Upper lobe of left lung (tissue), 6 donors: ENCODE results near the gene RXFP2. TPM values are rescaled to one million over a fixed set of nuclear protein-coding genes. Genes with fewer than 3 reads are reported as not detected.

Experiments
- ATAC-seq, 2 donors: fragments of 200-7000 bp; cut with Tn5 transposase; one replicate each; pipeline ENCODE4 v1.9.1; 2022; ENCODE audit warnings: mild to moderate bottlenecking in 2 of 2, moderate library complexity in 2 of 2; ENCODE audit not compliant: low FRiP score in 2 of 2
- DNase-seq, 2 donors: peaks; one replicate each; pipeline ENCODE4 v3.0.0-alpha.2; 2019 to 2020
- H3K27ac ChIP-seq, 4 donors: fragments of 200-600 bp; sonication (generic); one replicate each; pipeline ENCODE4 v1.5.1; 2016 to 2019
- H3K27me3 ChIP-seq, 4 donors: fragments of 200-600 bp; sonication (generic); one replicate each; pipeline ENCODE4 v1.5.1; 2017 to 2019
- H3K36me3 ChIP-seq, 4 donors: fragments of 200-600 bp; sonication (generic); one replicate each; pipeline ENCODE4 v1.5.1; 2016 to 2019
- H3K4me1 ChIP-seq, 4 donors: fragments of 200-600 bp; sonication (generic); one replicate each; pipeline ENCODE4 v1.5.1; 2018 to 2019
- H3K4me3 ChIP-seq, 4 donors: fragments of 200-600 bp; sonication (generic); one replicate each; pipeline ENCODE4 v1.5.1; 2017 to 2019; ENCODE audit warnings: mild to moderate bottlenecking in 2 of 4, moderate library complexity in 1 of 4
- H3K9me3 ChIP-seq, 4 donors: fragments of 200-600 bp; sonication (generic); one replicate each; pipeline ENCODE4 v1.5.1; 2018 to 2019
- EP300 ChIP-seq, 4 donors: sonication (generic); formaldehyde crosslinking; IDR thresholded peaks; one replicate each; pipeline ENCODE4 v1.5.1; 2017; ENCODE audit warnings: antibody characterized with exemption in 4 of 4, control low read depth in 2 of 4
- POLR2A ChIP-seq, 4 donors: fragments of 450-650 bp; IDR thresholded peaks; one replicate each; pipeline ENCODE4 v1.5.1; 2016 to 2017; ENCODE audit warnings: antibody characterized with exemption in 4 of 4, mild to moderate bottlenecking in 2 of 4
- POLR2AphosphoS5 ChIP-seq, 2 donors: sonication (generic); formaldehyde crosslinking; IDR thresholded peaks; one replicate each; pipeline ENCODE4 v1.5.1; 2017; ENCODE audit warnings: antibody characterized with exemption in 2 of 2
- WGBS, 2 donors: methylation state at CpG; one replicate each; pipeline ENCODE4 v1.1.5; 2017 to 2018; 5-methylcytosine and 5-hydroxymethylcytosine counted together
- total RNA-seq, 6 donors: library from RNA; depleted of rRNA in 4 of 6; stranded (reverse); fragments of >200 nt in 4 of 6; gene quantifications; one replicate each; pipeline versions ENCODE4 v1.1.0 to v1.2.1, GENCODE V29; 2016 to 2021
- TF ChIP-seq, protein P1 (sequence below), 6 experiments: fragments of 450-650 bp in 4 of 6; fragments of 200-600 bp in 2 of 6; sonication (generic) in 2 of 6; IDR thresholded peaks; one replicate each; pipeline ENCODE4 v1.5.1; 2016 to 2019; ENCODE audit warnings: antibody characterized with exemption in 6 of 6
- donor health status: DM: no; HTN: no; CAD: no; lungs with moderate emphysema.
- donor health status: DM: no; HTN: yes; CAD: no; lungs with severe emphysema.

RXFP2 gene
- total RNA-seq, 6 donors from 2014 or later: not detected

DNA sequence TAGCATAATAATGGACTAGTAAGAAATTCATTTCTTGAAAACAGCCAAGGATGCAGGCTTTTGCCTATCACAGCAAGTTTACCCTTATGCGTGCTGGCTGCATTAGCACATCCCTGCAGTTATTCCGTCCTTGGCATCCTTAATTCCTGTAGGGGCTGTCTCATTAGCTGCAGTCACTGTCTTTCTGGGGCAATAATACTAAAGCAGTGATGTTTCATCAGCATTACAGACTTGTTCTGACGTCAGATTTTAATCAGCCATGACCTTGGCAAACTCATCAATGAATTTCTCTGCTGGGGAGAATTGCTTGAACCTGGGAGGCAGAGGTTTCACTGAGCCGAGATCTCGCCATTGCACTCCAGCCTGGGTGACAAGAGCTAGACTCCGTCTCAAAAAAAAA is 103.7 kb downstream of the RXFP2 start:
- H3K4me1 ChIP-seq: peaks cover 5 to 24% (median 6%) of the 10 kb centered on the region in 4 donors
- no peaks in the 10 kb centered on the region for H3K36me3 ChIP-seq
- no peak for ATAC-seq
- H3K27me3 ChIP-seq: no peaks in the 10 kb centered on the region
- H3K27ac ChIP-seq: no peak overlapping the region
- no peaks in the 10 kb centered on the region for H3K9me3 ChIP-seq
- no peak for DNase-seq
- WGBS, 2 donors: 84 to 86% methylated on average over 6 of the region's 6 CpGs
- no peak for TF ChIP-seq EP300 (IDR thresholded peaks at IDR 0.05)
- TF ChIP-seq POLR2AphosphoS5 (IDR thresholded peaks at IDR 0.05): no peak
- no peak for TF ChIP-seq POLR2A (IDR thresholded peaks at IDR 0.05)
- TF ChIP-seq, protein P1, sequence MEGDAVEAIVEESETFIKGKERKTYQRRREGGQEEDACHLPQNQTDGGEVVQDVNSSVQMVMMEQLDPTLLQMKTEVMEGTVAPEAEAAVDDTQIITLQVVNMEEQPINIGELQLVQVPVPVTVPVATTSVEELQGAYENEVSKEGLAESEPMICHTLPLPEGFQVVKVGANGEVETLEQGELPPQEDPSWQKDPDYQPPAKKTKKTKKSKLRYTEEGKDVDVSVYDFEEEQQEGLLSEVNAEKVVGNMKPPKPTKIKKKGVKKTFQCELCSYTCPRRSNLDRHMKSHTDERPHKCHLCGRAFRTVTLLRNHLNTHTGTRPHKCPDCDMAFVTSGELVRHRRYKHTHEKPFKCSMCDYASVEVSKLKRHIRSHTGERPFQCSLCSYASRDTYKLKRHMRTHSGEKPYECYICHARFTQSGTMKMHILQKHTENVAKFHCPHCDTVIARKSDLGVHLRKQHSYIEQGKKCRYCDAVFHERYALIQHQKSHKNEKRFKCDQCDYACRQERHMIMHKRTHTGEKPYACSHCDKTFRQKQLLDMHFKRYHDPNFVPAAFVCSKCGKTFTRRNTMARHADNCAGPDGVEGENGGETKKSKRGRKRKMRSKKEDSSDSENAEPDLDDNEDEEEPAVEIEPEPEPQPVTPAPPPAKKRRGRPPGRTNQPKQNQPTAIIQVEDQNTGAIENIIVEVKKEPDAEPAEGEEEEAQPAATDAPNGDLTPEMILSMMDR (IDR thresholded peaks at IDR 0.05): no peak
- no peak overlapping the region for H3K4me3 ChIP-seq

DNA sequence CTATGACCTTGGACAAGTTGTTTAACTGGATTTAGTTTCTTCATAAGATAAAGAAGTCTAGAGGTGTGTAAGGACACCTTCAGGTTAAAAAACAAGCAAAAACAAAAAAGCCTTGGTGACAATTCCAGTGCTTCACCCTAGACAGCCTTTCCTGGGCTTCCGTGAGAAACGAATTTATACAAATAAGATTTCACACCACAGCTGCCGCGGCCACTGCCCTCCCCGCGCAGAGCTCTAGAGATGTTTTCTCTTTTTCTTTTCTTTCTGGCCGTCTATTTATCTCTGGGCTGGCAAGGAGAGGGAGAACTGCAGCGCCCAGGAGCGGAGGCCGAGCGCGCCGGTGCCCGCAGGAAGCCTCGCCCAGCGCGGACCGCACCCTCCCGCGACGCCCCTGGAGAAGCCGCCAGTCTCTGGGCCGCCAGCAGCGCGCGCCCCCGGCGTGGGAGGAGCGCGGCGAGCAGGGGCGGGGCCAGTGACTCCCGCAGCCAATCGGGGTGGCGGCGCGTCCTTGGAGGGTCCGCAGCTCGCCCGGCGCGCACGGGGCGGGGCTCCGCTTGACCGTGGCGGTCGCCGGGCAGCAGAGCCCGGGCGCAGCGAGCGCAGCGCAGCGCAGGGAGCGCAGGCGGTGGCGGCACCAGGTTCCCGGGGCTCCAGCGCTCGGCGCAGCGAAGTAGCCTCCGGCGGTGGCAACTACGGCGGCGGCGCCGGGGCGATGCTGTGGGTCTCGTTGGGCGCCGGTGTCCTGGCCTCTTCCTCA is 107.0 kb downstream of the RXFP2 start:
- Histone ChIP-seq H3K4me1 (peaks cover 5 to 24% (median 6%) of the 10 kb centered on the region in 4 donors), H3K36me3 (no peaks in the 10 kb centered on the region), H3K9me3 (no peaks in the 10 kb centered on the region), H3K27me3 (no peaks in the 10 kb centered on the region), H3K27ac (peak overlapping the region; percentile 61 to 84 (median 79)), H3K4me3 (peak overlapping the region; percentile 49 to 82 (median 70))
- TF ChIP-seq POLR2A (IDR thresholded peaks at IDR 0.05) (peak in 2 of 4 donors; percentile 20 to 71), EP300 (IDR thresholded peaks at IDR 0.05) (no peak)
- TF ChIP-seq, protein P1 (IDR thresholded peaks at IDR 0.05): no peak
- peak; percentile 94 to 98 for DNase-seq
- ATAC-seq: peak; percentile 96 to 100
- WGBS, 2 donors: 0% methylated on average over 8 to 17 of the region's 74 CpGs

DNA sequence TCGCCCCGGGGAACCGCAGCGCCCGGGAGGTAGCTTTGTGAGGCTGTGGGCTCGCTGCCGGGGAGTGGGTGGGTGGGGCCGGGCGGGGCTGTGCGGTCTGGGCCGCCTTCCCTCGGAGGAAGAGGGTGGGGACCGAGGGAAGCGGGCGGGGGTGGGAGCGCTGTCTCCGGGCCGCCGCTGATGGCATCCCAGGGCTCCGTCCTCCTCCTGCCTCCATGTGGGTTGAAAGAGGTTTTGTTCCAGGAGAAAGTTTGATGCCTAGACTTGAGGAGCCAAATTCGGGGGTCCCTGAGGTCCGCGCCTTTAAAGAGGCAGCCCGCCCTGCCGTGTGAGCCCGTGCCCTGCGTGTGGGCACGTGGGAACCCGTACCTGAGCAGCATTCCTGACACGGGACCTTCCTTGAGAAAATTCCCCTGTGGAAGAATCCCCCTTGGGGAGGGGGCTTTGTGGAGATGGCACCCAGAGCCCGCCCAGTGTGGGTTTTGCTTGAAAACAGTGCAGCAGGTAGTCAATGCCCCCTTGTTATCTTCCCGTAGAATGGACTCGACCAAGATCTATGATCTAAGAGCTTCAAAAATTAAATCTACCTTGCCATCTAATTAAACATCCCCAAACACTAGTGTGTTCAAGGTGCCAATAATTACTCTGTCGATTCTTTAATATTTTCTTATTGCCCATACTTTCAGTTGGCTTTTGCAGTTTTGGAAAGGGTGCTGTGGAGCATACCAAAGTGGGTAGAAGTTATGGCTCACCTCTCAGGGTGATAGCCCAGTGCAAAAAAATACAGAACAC is 107.8 kb downstream of the RXFP2 start:
- TF ChIP-seq EP300 (IDR thresholded peaks at IDR 0.05) (no peak), POLR2A (IDR thresholded peaks at IDR 0.05) (no peak)
- Histone ChIP-seq H3K36me3 (no peaks in the 10 kb centered on the region), H3K27ac (peak overlapping the region; percentile 61 to 84 (median 79)), H3K9me3 (no peaks in the 10 kb centered on the region), H3K27me3 (no peaks in the 10 kb centered on the region), H3K4me1 (peaks cover 5 to 24% (median 6%) of the 10 kb centered on the region in 4 donors), H3K4me3 (peak overlapping the region; percentile 49 to 82 (median 70))
- peak in 1 of 2 donors; percentile 25 for DNase-seq
- 10 to 15% methylated on average over 13 to 28 of the region's 34 CpGs for WGBS, 2 donors
- peak; percentile 7 to 69 for ATAC-seq

DNA sequence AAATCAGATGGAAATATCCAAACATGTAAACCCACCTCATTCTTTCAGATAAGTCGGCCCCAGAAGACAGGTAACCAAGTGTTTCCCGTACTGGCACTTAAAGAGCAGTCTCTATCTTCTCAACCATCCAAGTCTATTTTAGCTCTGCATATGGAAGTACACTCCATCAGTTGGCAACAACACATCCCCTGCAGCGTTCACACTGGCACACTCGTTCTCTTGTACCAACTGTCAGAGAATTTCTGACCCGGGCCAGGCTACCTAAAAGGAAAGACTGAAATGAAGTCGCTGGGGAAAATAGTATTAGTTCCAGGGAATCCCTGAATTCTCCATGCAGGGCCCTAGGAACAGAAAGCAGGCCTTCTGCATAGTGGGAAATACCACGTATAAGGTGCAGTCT is 109.3 kb downstream of the RXFP2 start:
- WGBS, 2 donors: 83 to 93% methylated on average over 7 of the region's 7 CpGs
- H3K4me1 ChIP-seq: peaks cover 5 to 24% (median 6%) of the 10 kb centered on the region in 4 donors
- TF ChIP-seq EP300 (IDR thresholded peaks at IDR 0.05): no peak
- TF ChIP-seq, protein P1 (IDR thresholded peaks at IDR 0.05): no peak

DNA sequence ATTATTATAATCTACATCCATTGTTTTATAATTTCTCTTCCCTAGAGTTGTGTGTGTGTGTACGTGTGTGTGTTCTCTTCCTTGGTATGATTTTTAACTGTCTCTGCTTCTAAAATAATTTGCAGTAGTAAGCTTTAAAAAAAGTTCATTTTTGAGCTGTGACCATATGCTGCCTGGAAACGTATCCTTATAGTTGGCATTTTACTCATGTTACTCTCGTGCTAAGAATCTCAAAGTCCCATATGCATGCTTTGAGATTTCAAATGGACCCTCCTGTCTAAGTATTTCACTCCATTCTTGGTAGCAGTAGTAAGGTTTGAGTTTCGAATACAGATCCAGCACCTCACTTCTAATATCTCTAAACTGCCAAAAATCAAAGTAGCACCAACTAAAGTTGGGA is 109.9 kb downstream of the RXFP2 start:
- 84 to 94% methylated on average over 4 of the region's 4 CpGs for WGBS, 2 donors
- Histone ChIP-seq H3K4me3 (no peak overlapping the region), H3K4me1 (peaks cover 5 to 24% (median 6%) of the 10 kb centered on the region in 4 donors), H3K27me3 (no peaks in the 10 kb centered on the region), H3K36me3 (no peaks in the 10 kb centered on the region), H3K9me3 (no peaks in the 10 kb centered on the region), H3K27ac (no peak overlapping the region)
- no peak for TF ChIP-seq POLR2A (IDR thresholded peaks at IDR 0.05)
- DNase-seq (no peak), ATAC-seq (no peak)

More for the DNA sequence above, 109.3 kb downstream of the RXFP2 start:
- no peaks in the 10 kb centered on the region for H3K36me3 ChIP-seq
- H3K27ac ChIP-seq: no peak overlapping the region
- H3K4me3 ChIP-seq: no peak overlapping the region
- no peaks in the 10 kb centered on the region for H3K9me3 ChIP-seq
- no peak for ATAC-seq
- DNase-seq: no peak
- H3K27me3 ChIP-seq: no peaks in the 10 kb centered on the region
